WTC11 (cell line): Measurements from ENCODE around the gene PRPSAP1. TPM values are rescaled to one million over a fixed set of nuclear protein-coding genes. Genes with fewer than 3 reads are reported as not detected.
A peak's percentile ranks its signal among the peaks of the same experiment; 100 is the strongest.
"Not testable (repeated sequence)": the region's sequence is repeated elsewhere in the genome, so short reads cannot be mapped to it uniquely, and the experiment has no call there.

ENCODE experiments used
- ATAC-seq: fragments of 200-7000 bp; cut with Tn5 transposase; 2 replicates; pipeline ENCODE4 v1.10.0; 2021; ENCODE audit warnings: mild to moderate bottlenecking, moderate library complexity
- CTCF ChIA-PET: fragments of 300-600 bp; sonication (Branson Sonifier 250); formaldehyde crosslinking; loops from one replicate; lab custom pipeline; 2021; ENCODE audit warnings: antibody characterized with exemption; lab: Charles Lee
- POLR2A ChIA-PET: fragments of 350-600 bp; sonication (Branson Sonifier 250); formaldehyde crosslinking; loops from one replicate; lab custom pipeline; 2021; ENCODE audit warnings: antibody characterized with exemption; lab: Charles Lee
- DNase-seq: peaks from one replicate; pipeline ENCODE4 v3.0.0; 2021; ENCODE audit warnings: low spot score
- H3K27ac Mint-ChIP-seq: 2 replicates; pipeline ENCODE4 v1.8.0; 2021; ENCODE audit warnings: mixed read lengths
- H3K27me3 Mint-ChIP-seq: 2 replicates; pipeline ENCODE4 v1.8.0; 2021; ENCODE audit warnings: low read depth, mild to moderate bottlenecking, moderate library complexity, mixed read lengths
- H3K36me3 Mint-ChIP-seq: 2 replicates; pipeline ENCODE4 v1.8.0; 2021; ENCODE audit warnings: mixed read lengths
- H3K4me1 Mint-ChIP-seq: 2 replicates; pipeline ENCODE4 v1.8.0; 2022; ENCODE audit warnings: mixed read lengths
- H3K4me3 Mint-ChIP-seq: 2 replicates; pipeline ENCODE4 v1.8.0; 2021; ENCODE audit warnings: mild to moderate bottlenecking, moderate library complexity, mixed read lengths
- H3K9me3 Mint-ChIP-seq: 2 replicates; pipeline ENCODE4 v1.8.0; 2021; ENCODE audit warnings: mixed read lengths
- ATF2 ChIP-seq: sonication (generic); formaldehyde crosslinking; IDR thresholded peaks from 2 replicates; pipeline ENCODE4 v1.8.1; 2022; ENCODE audit warnings: low read depth, missing genetic modification reagents, borderline replicate concordance
- E2F1 ChIP-seq: sonication (generic); formaldehyde crosslinking; IDR thresholded peaks from 2 replicates; pipeline ENCODE4 v1.8.0; 2022; ENCODE audit warnings: mild to moderate bottlenecking, missing genetic modification reagents
- ERG ChIP-seq: fragments of 250-450 bp; sonication (Bioruptor Pico); IDR thresholded peaks from 2 replicates; pipeline ENCODE4 v1.8.0; 2021; ENCODE audit warnings: mild to moderate bottlenecking
- NFATC4 ChIP-seq: fragments of 250-450 bp; sonication (Bioruptor Pico); IDR thresholded peaks from 2 replicates; pipeline ENCODE4 v1.9.0; 2021; ENCODE audit warnings: mild to moderate bottlenecking
- NR1H2 ChIP-seq: sonication (generic); formaldehyde crosslinking; IDR thresholded peaks from 2 replicates; pipeline ENCODE4 v1.9.0; 2021; ENCODE audit warnings: mild to moderate bottlenecking, moderate library complexity, missing genetic modification reagents
- STAT6 ChIP-seq: sonication (generic); formaldehyde crosslinking; conservative IDR thresholded peaks from 2 replicates; pipeline ENCODE4 v1.8.1; 2023; ENCODE audit warnings: mild to moderate bottlenecking, low read depth, missing genetic modification reagents, moderate library complexity
- USF1 ChIP-seq: sonication (generic); formaldehyde crosslinking; IDR thresholded peaks from 2 replicates; pipeline ENCODE4 v1.8.0; 2022; ENCODE audit warnings: mild to moderate bottlenecking, missing genetic modification reagents
- ZNF138 ChIP-seq: sonication (generic); formaldehyde crosslinking; conservative IDR thresholded peaks from 2 replicates; pipeline ENCODE4 v1.8.1; 2022; ENCODE audit warnings: mild to moderate bottlenecking, moderate library complexity, missing genetic modification reagents
- ZNF219 ChIP-seq: sonication (generic); formaldehyde crosslinking; IDR thresholded peaks from 2 replicates; pipeline ENCODE4 v1.8.0; 2023; ENCODE audit warnings: missing genetic modification reagents, mild to moderate bottlenecking, borderline replicate concordance
- total RNA-seq: library from RNA; stranded (reverse); gene quantifications from 3 replicates; pipeline ENCODE4 v1.2.3, GENCODE V29; 2021

The PRPSAP1 gene
- total RNA-seq, 1 experiment from 2014 or later = 56.5 TPM

- TF ChIP-seq USF1 (CRISPR knock-in tag) = no peak
- no peak for TF ChIP-seq STAT6 (CRISPR knock-in tag)
- TF ChIP-seq ATF2 (CRISPR knock-in tag) = no peak
Measured at GRCh38 chr17:76268015-76268749, 85.5 kb downstream of the PRPSAP1 start (continued).

- not testable (repeated sequence) for H3K9me3 Mint-ChIP-seq, DNase-seq, ATAC-seq, H3K36me3 Mint-ChIP-seq, H3K27me3 Mint-ChIP-seq
- peak overlapping the region; percentile 27 for H3K4me3 Mint-ChIP-seq
- peaks cover 45% of the 10 kb centered on the region for H3K4me1 Mint-ChIP-seq
- ChIA-PET CTCF (interaction anchor here (0.7 to 6.3 kb wide), 6 partner anchors 12 to 253 kb away, joined by 3 to 58 read pairs (median 5); no protein-coding TSS in a partner anchor), POLR2A (interaction anchor here (1.1 kb wide), 1 partner anchor 134 kb away, joined by 3 read pairs; no protein-coding TSS in a partner anchor)
- H3K27ac Mint-ChIP-seq = peak overlapping the region; percentile 85
Measured at GRCh38 chr17:76267581-76268001, 86.1 kb downstream of the PRPSAP1 start.

GRCh38 chr17:76267051-76267576 lies 86.6 kb downstream of the PRPSAP1 start:
- no peak for DNase-seq
- Mint-ChIP-seq H3K27me3 (no peaks in the 10 kb centered on the region), H3K36me3 (peaks cover 7% of the 10 kb centered on the region; the same call in 1 of the 2 replicates), H3K4me3 (peak overlapping the region; percentile 71), H3K4me1 (peaks cover 47% of the 10 kb centered on the region), H3K27ac (no peak overlapping the region), H3K9me3 (no peaks in the 10 kb centered on the region)
- CTCF ChIA-PET = interaction anchor here (0.7 to 6.3 kb wide), 5 partner anchors 13 to 253 kb away, joined by 4 to 58 read pairs (median 6); no protein-coding TSS in a partner anchor
- no peak for ATAC-seq
- POLR2A ChIA-PET = interaction anchor here (0.7 kb wide), 1 partner anchor 12 kb away, joined by 3 read pairs; no protein-coding TSS in a partner anchor
- TF ChIP-seq ERG (CRISPR knock-in tag) (no peak), E2F1 (CRISPR knock-in tag) (no peak), NFATC4 (CRISPR knock-in tag) (no peak), ZNF138 (CRISPR knock-in tag) (no peak)
- TF ChIP-seq, all 79 proteins: peak for 0

- no peak for ATAC-seq
- ChIA-PET CTCF (interaction anchor here (0.5 to 6.3 kb wide), 5 partner anchors 13 to 252 kb away, joined by 3 to 58 read pairs (median 6); no protein-coding TSS in a partner anchor), POLR2A (interaction anchor here (0.6 to 1.0 kb wide), 3 partner anchors 13 to 201 kb away, joined by 3 read pairs; no protein-coding TSS in a partner anchor)
- no peaks in the 10 kb centered on the region for H3K9me3 Mint-ChIP-seq
- H3K27me3 Mint-ChIP-seq = no peaks in the 10 kb centered on the region
- peak overlapping the region; percentile 71 for H3K4me3 Mint-ChIP-seq
- H3K4me1 Mint-ChIP-seq = peaks cover 46% of the 10 kb centered on the region
- peaks cover 7% of the 10 kb centered on the region; the same call in 1 of the 2 replicates for H3K36me3 Mint-ChIP-seq
- no peak overlapping the region; the same call in 1 of the 2 replicates for H3K27ac Mint-ChIP-seq
- TF ChIP-seq ZNF219 (no peak), NR1H2 (CRISPR knock-in tag) (no peak)
- no peak for DNase-seq
Measured at GRCh38 chr17:76266244-76266938, 87.3 kb downstream of the PRPSAP1 start.
